Keratinocyte (primary cell): ENCODE results near the gene PHF12. TPM values are rescaled to one million over a fixed set of nuclear protein-coding genes. Genes with fewer than 3 reads are reported as not detected.

Source experiments
- DNase-seq: peaks from one replicate; pipeline ENCODE4 v3.0.0-alpha.2; 2011; ENCODE audit warnings: low read depth, missing footprints, low spot score
- FAIRE-seq: peaks from 2 replicates; lab custom pipeline; 2011; peaks lifted over from hg19 to GRCh38; lab: Jason Lieb, UNC
- H2AFZ ChIP-seq: 2 replicates; pipeline ENCODE4 v1.6.0; 2012; ENCODE audit warnings: low read length, control low read depth, inconsistent platforms; ENCODE audit not compliant: control insufficient read depth
- H3K27ac ChIP-seq: 2 replicates; pipeline ENCODE4 v1.5.1; 2011; ENCODE audit warnings: low read length; ENCODE audit not compliant: control insufficient read depth, insufficient read depth
- H3K27me3 ChIP-seq: 3 replicates; pipeline ENCODE4 v1.6.0; 2011; ENCODE audit warnings: low read length; ENCODE audit not compliant: control insufficient read depth, insufficient read depth; ENCODE audit errors: extremely low read depth
- H3K36me3 ChIP-seq, 2 experiments: 2 replicates in 1 of 2; 3 replicates in 1 of 2; pipeline ENCODE4 v1.5.1; 2011; ENCODE audit warnings: low read length in 2 of 2, mild to moderate bottlenecking in 1 of 2; ENCODE audit not compliant: control insufficient read depth in 2 of 2, insufficient read depth in 2 of 2; ENCODE audit errors: extremely low read depth in 1 of 2
- H3K4me1 ChIP-seq: 3 replicates; pipeline ENCODE4 v1.5.1; 2011; ENCODE audit warnings: low read length; ENCODE audit not compliant: control insufficient read depth, insufficient read depth; ENCODE audit errors: extremely low read depth
- H3K4me2 ChIP-seq: 3 replicates; pipeline ENCODE4 v1.6.0; 2011; ENCODE audit warnings: low read depth, low read length; ENCODE audit not compliant: control insufficient read depth, insufficient read depth; ENCODE audit errors: extremely low read depth
- H3K4me3 ChIP-seq, 3 experiments: fragments of 200-600 bp in 1 of 3; sonication (generic) in 1 of 3; 2 replicates in 2 of 3; 3 replicates in 1 of 3; pipeline ENCODE4 v1.5.1; 2011 to 2016; ENCODE audit warnings: low read length in 3 of 3, mild to moderate bottlenecking in 3 of 3, control low read depth in 2 of 3, inconsistent platforms in 1 of 3, low read depth in 1 of 3, mixed read lengths in 1 of 3, mixed run types in 1 of 3, moderate library complexity in 1 of 3; ENCODE audit not compliant: control insufficient read depth in 2 of 3, insufficient read depth in 2 of 3; ENCODE audit errors: extremely low read depth in 1 of 3
- H3K79me2 ChIP-seq: 2 replicates; pipeline ENCODE4 v1.6.0; 2012; ENCODE audit warnings: low read length; ENCODE audit not compliant: control insufficient read depth, insufficient read depth
- H3K9ac ChIP-seq: 3 replicates; pipeline ENCODE4 v1.6.0; 2011; ENCODE audit warnings: low read length; ENCODE audit not compliant: control insufficient read depth, insufficient read depth; ENCODE audit errors: extremely low read depth
- H3K9me1 ChIP-seq: 3 replicates; pipeline ENCODE4 v1.6.0; 2011; ENCODE audit warnings: low read length; ENCODE audit not compliant: control insufficient read depth, insufficient read depth; ENCODE audit errors: extremely low read depth
- H3K9me3 ChIP-seq: 2 replicates; pipeline ENCODE4 v1.5.1; 2012; ENCODE audit warnings: low read depth, low read length; ENCODE audit not compliant: control insufficient read depth
- H4K20me1 ChIP-seq: 3 replicates; pipeline ENCODE4 v1.6.0; 2011; ENCODE audit warnings: low read length; ENCODE audit not compliant: control insufficient read depth, insufficient read depth; ENCODE audit errors: extremely low read depth
- EZH2 ChIP-seq: IDR thresholded peaks from one replicate; pipeline ENCODE4 v1.6.1; 2012; ENCODE audit warnings: inconsistent platforms, mild to moderate bottlenecking, low read length, moderate library complexity
- dilution Hi-C: fragments of 300-500 bp; cut with MboI; formaldehyde crosslinking; loops from one replicate; pipeline ENCODE4 v1.7.0; 2020; ENCODE audit warnings: low sequenced_read_pairs; ENCODE audit not compliant: extremely low pct_ligation_motif_present
- polyA plus RNA-seq, 5 experiments: library from polyadenylated mRNA; depleted of rRNA in 3 of 5; stranded (reverse) in 3 of 5; stranded (forward) in 1 of 5; unstranded in 1 of 5; fragments of >200 nt; gene quantifications; 1 replicate in 1 of 5; 2 replicates in 3 of 5; 3 replicates in 1 of 5; pipeline versions ENCODE4 v1.2.1 to v1.2.3, GENCODE V29; 2011 to 2012; ENCODE audit warnings: missing spikeins in 2 of 5, low read depth in 1 of 5, low replicate concordance in 1 of 5
- TF ChIP-seq, protein P1 (sequence below), 3 experiments: IDR thresholded peaks in 1 of 3; conservative IDR thresholded peaks in 1 of 3; optimal IDR thresholded peaks in 1 of 3; 2 replicates in 2 of 3; 3 replicates in 1 of 3; pipeline versions ENCODE3 to v1.5.1; 2011; ENCODE audit warnings: low read length in 3 of 3, mild to moderate bottlenecking in 3 of 3, moderate library complexity in 2 of 3, control low read depth in 1 of 3, inconsistent platforms in 1 of 3; ENCODE audit not compliant: insufficient read depth in 2 of 3; ENCODE audit errors: extremely low read depth in 1 of 3

Gene PHF12
- polyA plus RNA-seq, 1 donor (not counting 4 experiments of a cell fraction or from before 2014, with no cell fraction given) = 9.6 TPM

DNA sequence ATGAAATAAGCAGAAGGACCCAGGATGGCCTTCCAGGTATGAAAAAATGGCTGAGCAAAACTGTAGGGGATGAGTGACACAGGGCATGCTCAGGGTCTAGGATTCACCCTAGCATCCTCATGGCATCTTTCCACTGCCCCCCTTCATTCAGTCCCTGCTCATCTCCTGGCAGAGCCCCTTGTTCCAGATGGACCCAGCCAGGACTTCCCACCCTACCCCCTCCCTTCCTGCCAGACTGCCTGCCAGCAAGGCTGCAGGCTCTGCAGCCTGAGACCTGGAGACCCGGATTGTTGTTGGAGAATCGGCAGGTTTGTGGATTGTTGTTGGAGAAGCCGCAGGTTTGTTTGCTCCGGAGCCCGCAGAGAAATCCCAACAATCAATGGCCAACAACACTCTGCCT lies 47.9 kb upstream of the PHF12 start:
- H3K27me3 ChIP-seq = peaks cover 41% of the 10 kb centered on the region
- dilution Hi-C loops = no loop called here

GRCh38 chr17:28997806-28998205 lies 46.5 kb upstream of the PHF12 start:
- DNase-seq (no peak), FAIRE-seq (no peak)
- no peaks in the 10 kb centered on the region for H3K36me3 ChIP-seq
- TF ChIP-seq EZH2 = no peak
- TF ChIP-seq, protein P1, sequence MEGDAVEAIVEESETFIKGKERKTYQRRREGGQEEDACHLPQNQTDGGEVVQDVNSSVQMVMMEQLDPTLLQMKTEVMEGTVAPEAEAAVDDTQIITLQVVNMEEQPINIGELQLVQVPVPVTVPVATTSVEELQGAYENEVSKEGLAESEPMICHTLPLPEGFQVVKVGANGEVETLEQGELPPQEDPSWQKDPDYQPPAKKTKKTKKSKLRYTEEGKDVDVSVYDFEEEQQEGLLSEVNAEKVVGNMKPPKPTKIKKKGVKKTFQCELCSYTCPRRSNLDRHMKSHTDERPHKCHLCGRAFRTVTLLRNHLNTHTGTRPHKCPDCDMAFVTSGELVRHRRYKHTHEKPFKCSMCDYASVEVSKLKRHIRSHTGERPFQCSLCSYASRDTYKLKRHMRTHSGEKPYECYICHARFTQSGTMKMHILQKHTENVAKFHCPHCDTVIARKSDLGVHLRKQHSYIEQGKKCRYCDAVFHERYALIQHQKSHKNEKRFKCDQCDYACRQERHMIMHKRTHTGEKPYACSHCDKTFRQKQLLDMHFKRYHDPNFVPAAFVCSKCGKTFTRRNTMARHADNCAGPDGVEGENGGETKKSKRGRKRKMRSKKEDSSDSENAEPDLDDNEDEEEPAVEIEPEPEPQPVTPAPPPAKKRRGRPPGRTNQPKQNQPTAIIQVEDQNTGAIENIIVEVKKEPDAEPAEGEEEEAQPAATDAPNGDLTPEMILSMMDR (optimal IDR thresholded peaks at IDR 0.05 in 1 of 3, IDR thresholded peaks at IDR 0.05 in 1 of 3, conservative IDR thresholded peaks at IDR 0.05 in 1 of 3; ENCODE audit: extremely low read depth in 1 of 3, insufficient read depth in 2 of 3, low read length in 3 of 3) = no peak
- dilution Hi-C loops = no loop called here
- no peak overlapping the region for H3K4me2 ChIP-seq
- H3K27ac ChIP-seq = no peak overlapping the region
- no peak overlapping the region for H3K4me3 ChIP-seq
- H3K9me3 ChIP-seq = no peaks in the 10 kb centered on the region
- H3K4me1 ChIP-seq = no peaks in the 10 kb centered on the region
- no peak overlapping the region for H3K9ac ChIP-seq
- no peaks in the 10 kb centered on the region for H4K20me1 ChIP-seq
- H3K9me1 ChIP-seq = no peaks in the 10 kb centered on the region
- no peak overlapping the region for H2AFZ ChIP-seq
- no peaks in the 10 kb centered on the region for H3K79me2 ChIP-seq
- H3K27me3 ChIP-seq = peaks cover 31% of the 10 kb centered on the region

More for the DNA sequence above, 47.9 kb upstream of the PHF12 start:
- Histone ChIP-seq H3K9ac (no peak overlapping the region), H3K4me2 (no peak overlapping the region), H3K9me3 (no peaks in the 10 kb centered on the region), H2AFZ (no peak overlapping the region), H3K79me2 (no peaks in the 10 kb centered on the region), H3K27ac (no peak overlapping the region), H4K20me1 (no peaks in the 10 kb centered on the region), H3K36me3 (no peaks in the 10 kb centered on the region), H3K4me1 (no peaks in the 10 kb centered on the region), H3K9me1 (no peaks in the 10 kb centered on the region), H3K4me3 (no peak overlapping the region)
- FAIRE-seq (no peak), DNase-seq (no peak)
- TF ChIP-seq, protein P1 (optimal IDR thresholded peaks at IDR 0.05 in 1 of 3, IDR thresholded peaks at IDR 0.05 in 1 of 3, conservative IDR thresholded peaks at IDR 0.05 in 1 of 3; ENCODE audit: extremely low read depth in 1 of 3, insufficient read depth in 2 of 3, low read length in 3 of 3) = no peak
- no peak for TF ChIP-seq EZH2
